ENCODE measurements around the gene SPATA21.

DNA sequence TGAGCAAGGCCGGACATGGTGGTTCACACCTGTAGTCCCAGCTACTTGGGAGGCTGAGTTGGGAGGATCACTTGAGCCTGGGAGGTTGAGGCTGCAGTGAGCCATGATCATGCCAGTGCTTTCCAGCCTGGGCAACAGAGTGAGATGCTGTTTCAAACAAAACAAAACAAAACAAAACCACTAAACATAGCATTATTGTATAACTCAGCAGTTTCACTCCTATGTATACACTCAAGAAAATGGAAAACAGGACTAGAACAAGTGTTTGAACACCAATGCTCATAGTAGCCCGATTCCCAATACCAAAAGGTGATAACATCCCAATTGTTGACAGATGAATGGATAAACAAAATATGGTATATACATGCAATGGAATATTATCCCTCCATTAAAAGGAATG is 1.3 kb upstream of the SPATA21 start:
- TF ChIP-seq, protein P1, sequence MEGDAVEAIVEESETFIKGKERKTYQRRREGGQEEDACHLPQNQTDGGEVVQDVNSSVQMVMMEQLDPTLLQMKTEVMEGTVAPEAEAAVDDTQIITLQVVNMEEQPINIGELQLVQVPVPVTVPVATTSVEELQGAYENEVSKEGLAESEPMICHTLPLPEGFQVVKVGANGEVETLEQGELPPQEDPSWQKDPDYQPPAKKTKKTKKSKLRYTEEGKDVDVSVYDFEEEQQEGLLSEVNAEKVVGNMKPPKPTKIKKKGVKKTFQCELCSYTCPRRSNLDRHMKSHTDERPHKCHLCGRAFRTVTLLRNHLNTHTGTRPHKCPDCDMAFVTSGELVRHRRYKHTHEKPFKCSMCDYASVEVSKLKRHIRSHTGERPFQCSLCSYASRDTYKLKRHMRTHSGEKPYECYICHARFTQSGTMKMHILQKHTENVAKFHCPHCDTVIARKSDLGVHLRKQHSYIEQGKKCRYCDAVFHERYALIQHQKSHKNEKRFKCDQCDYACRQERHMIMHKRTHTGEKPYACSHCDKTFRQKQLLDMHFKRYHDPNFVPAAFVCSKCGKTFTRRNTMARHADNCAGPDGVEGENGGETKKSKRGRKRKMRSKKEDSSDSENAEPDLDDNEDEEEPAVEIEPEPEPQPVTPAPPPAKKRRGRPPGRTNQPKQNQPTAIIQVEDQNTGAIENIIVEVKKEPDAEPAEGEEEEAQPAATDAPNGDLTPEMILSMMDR (optimal IDR thresholded peaks at IDR 0.05 in 1 of 3, IDR thresholded peaks at IDR 0.05 in 1 of 3, conservative IDR thresholded peaks at IDR 0.05 in 1 of 3; ENCODE audit: extremely low read depth in 1 of 3, insufficient read depth in 2 of 3, low read length in 3 of 3) = no peak
- TF ChIP-seq EZH2 (IDR thresholded peaks at IDR 0.05; ENCODE audit: low read length) = no peak
